Erythroblast (primary cell): ENCODE measurements around the gene BBIP1.

Source experiments
- DNase-seq, 2 experiments: peaks; one replicate each; lab custom pipeline; 2025; lab: John Stamatoyannopoulos, UW
- GATA1 ChIP-seq: IDR thresholded peaks from 2 replicates; pipeline ENCODE4 v1.6.1; 2011; ENCODE audit warnings: low read depth, mild to moderate bottlenecking, control low read depth, low read length, moderate library complexity
- POLR2A ChIP-seq: IDR thresholded peaks from 2 replicates; pipeline ENCODE4 v1.6.1; 2011; ENCODE audit warnings: mild to moderate bottlenecking, low read length

Gene BBIP1

GRCh38 chr10:110915035-110915434 is 3.9 kb downstream of the BBIP1 start:
- DNase-seq: no peak
- no peak for TF ChIP-seq GATA1
- no peak for TF ChIP-seq POLR2A

- TF ChIP-seq GATA1 (no peak), POLR2A (no peak)
- DNase-seq: peak; percentile 73 to 78
Measured at GRCh38 chr10:110914431-110914830, 4.5 kb downstream of the BBIP1 start.

- TF ChIP-seq POLR2A (no peak), GATA1 (no peak)
Measured at GRCh38 chr10:110912374-110912773, 6.6 kb downstream of the BBIP1 start.

GRCh38 chr10:110910138-110910537 is 8.8 kb downstream of the BBIP1 start:
- TF ChIP-seq GATA1 (no peak), POLR2A (no peak)
- no peak for DNase-seq

More at GRCh38 chr10:110912374-110912773, 6.6 kb downstream of the BBIP1 start:
- DNase-seq: no peak

GRCh38 chr10:110903280-110904278 is 15.4 kb downstream of the BBIP1 start:
- DNase-seq: no peak
- peak; percentile 9 for TF ChIP-seq POLR2A
- TF ChIP-seq GATA1: no peak

- no peak for TF ChIP-seq GATA1
- TF ChIP-seq POLR2A: no peak
- peak in 1 of 2 experiments; percentile 56 for DNase-seq
Measured at GRCh38 chr10:110901954-110902819, 16.8 kb downstream of the BBIP1 start.

- no peak for TF ChIP-seq POLR2A
- no peak for TF ChIP-seq GATA1
- DNase-seq: no peak
Measured at GRCh38 chr10:110900983-110901382, 18.0 kb downstream of the BBIP1 start.

DNA sequence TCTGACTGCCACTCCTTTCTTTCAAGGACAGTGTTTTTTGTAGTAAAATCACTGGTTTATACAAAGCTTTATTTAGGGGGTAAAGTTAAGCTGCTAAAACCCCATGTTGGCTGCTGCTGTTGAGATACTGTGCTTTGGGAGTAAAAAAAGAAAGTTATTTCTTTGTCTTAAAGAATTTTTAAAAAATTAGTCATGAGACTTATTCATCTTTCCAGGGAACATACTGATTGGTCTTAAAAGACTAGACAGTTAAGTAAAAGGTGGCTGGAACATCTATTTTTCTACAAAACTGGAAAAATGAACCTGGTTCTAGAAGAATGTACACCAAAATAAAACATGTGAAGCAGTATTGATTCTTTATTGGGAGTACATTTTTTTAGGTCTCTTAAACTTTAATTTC is 20.6 kb downstream of the BBIP1 start:
- no peak for DNase-seq
- TF ChIP-seq GATA1 (no peak), POLR2A (no peak)

DNA sequence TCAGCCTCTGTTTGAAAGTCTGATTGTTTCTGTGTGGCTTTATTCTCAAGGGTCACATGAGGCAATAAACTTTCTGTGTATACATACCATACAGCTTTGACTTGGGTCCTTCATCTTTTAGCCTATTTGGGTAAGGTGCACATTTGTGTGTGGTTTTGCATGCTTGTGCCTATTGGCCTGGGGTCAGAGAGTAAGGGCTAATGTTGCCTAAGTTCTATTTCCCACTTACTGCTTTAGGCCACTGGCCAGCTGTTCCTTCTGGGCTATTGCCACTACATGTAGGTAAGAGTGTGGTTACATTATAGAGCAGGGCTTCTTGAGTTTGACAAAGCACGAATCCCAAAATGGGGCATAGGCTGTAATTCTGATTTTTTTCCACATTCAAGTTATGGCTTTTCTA is 21.8 kb downstream of the BBIP1 start:
- DNase-seq: no peak
- TF ChIP-seq GATA1 (no peak), POLR2A (no peak)

DNA sequence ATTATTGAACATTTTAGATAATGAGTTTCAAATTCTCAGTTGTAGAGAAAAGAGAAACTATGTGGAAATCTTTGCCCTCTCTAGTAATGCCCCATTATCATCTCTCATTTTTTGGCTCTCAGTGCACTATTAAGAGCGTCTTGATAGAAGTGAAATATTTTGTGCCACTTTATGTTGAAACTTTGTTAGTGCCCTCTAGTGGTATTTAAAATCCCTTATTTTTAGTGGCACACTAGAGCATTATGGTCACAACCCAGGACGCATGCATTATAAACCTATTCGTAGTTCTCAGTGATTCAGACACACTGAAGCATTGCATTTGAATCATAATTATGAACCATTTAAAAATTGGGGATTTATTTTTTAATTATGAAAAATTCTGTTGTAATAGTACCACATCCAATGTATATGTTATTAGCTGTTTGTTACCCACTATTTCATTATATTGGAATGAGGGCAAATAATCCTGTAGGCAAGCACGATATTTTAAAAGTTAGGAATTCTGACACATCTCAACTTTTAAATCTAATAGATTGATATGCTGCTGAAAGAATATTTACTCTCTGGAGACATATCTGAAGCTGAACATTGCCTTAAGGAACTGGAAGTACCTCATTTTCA is 25.3 kb downstream of the BBIP1 start:
- DNase-seq: peak; percentile 60 to 69
- peak; percentile 16 for TF ChIP-seq POLR2A
- no peak for TF ChIP-seq GATA1

GRCh38 chr10:110892602-110893288 is 26.2 kb downstream of the BBIP1 start:
- no peak for TF ChIP-seq POLR2A
- no peak for TF ChIP-seq GATA1
- no peak for DNase-seq

DNA sequence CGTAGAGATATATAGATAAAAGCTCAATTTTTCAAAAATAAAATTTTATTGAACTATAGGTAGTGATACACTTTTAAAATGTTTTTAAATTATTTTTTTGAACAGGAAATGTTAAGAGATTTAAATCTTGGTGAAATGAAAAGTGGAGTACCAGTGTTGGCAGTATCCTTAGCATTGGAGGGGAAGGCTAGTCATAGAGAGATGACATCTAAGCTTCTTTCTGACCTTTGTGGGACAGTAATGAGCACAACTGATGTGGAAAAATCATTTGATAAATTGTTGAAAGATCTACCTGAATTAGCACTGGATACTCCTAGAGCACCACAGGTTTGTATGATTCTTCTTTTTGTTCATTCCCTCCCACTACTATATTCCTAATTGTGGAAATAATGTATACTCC is 31.4 kb downstream of the BBIP1 start:
- TF ChIP-seq GATA1: no peak
- DNase-seq: no peak

GRCh38 chr10:110885932-110886674 is 32.9 kb downstream of the BBIP1 start:
- no peak for DNase-seq
- TF ChIP-seq POLR2A: no peak
- no peak for TF ChIP-seq GATA1
